ENCODE measurements around the gene SFMBT2. TPM values are rescaled to one million over a fixed set of nuclear protein-coding genes. Genes with fewer than 3 reads are reported as not detected.

SFMBT2 gene
- total RNA-seq, 4 donors from 2014 or later: 1.2 to 5.5 (median 3.2) TPM

- Histone ChIP-seq H3K27me3 (no peaks in the 10 kb centered on the region), H3K27ac (no peak overlapping the region), H3K36me3 (no peaks in the 10 kb centered on the region), H3K4me3 (no peak overlapping the region), H3K4me1 (no peaks in the 10 kb centered on the region), H3K9me3 (no peaks in the 10 kb centered on the region)
- DNase-seq (ENCODE audit: low spot score in 2 of 2): no peak
- TF ChIP-seq POLR2AphosphoS5 (IDR thresholded peaks at IDR 0.05): no peak
- no peak for TF ChIP-seq EP300 (IDR thresholded peaks at IDR 0.05)
- TF ChIP-seq POLR2A (IDR thresholded peaks at IDR 0.05): no peak
- no peak for TF ChIP-seq CTCF (IDR thresholded peaks at IDR 0.05)
- WGBS: 63% methylated on average over 5 of the region's 5 CpGs
Observed at GRCh38 chr10:7239312-7239985, 171.4 kb downstream of the SFMBT2 start.

- no peak for DNase-seq (ENCODE audit: low spot score in 2 of 2)
- no peak for TF ChIP-seq POLR2AphosphoS5 (IDR thresholded peaks at IDR 0.05)
- no peak for TF ChIP-seq POLR2A (IDR thresholded peaks at IDR 0.05)
- TF ChIP-seq CTCF (IDR thresholded peaks at IDR 0.05): no peak
- no peak for TF ChIP-seq EP300 (IDR thresholded peaks at IDR 0.05)
- Histone ChIP-seq H3K4me3 (no peak overlapping the region), H3K9me3 (no peaks in the 10 kb centered on the region), H3K27me3 (no peaks in the 10 kb centered on the region), H3K4me1 (peaks cover 5% of the 10 kb centered on the region), H3K36me3 (no peaks in the 10 kb centered on the region), H3K27ac (no peak overlapping the region)
- WGBS: 97% methylated on average over 3 of the region's 3 CpGs
Observed at GRCh38 chr10:7235376-7235775, 175.5 kb downstream of the SFMBT2 start.

GRCh38 chr10:7234109-7234508 lies 176.7 kb downstream of the SFMBT2 start:
- TF ChIP-seq POLR2AphosphoS5 (IDR thresholded peaks at IDR 0.05) (no peak), EP300 (IDR thresholded peaks at IDR 0.05) (no peak), CTCF (IDR thresholded peaks at IDR 0.05) (no peak), POLR2A (IDR thresholded peaks at IDR 0.05) (no peak)
- no peak for DNase-seq (ENCODE audit: low spot score in 2 of 2)
- Histone ChIP-seq H3K27me3 (no peaks in the 10 kb centered on the region), H3K9me3 (no peaks in the 10 kb centered on the region), H3K4me3 (no peak overlapping the region), H3K4me1 (peaks cover 5% of the 10 kb centered on the region), H3K36me3 (no peaks in the 10 kb centered on the region), H3K27ac (no peak overlapping the region)
- WGBS: 88% methylated on average over 3 of the region's 3 CpGs

GRCh38 chr10:7233259-7233991 lies 177.4 kb downstream of the SFMBT2 start:
- 69% methylated on average over 4 of the region's 4 CpGs for WGBS
- TF ChIP-seq CTCF (IDR thresholded peaks at IDR 0.05) (no peak), EP300 (IDR thresholded peaks at IDR 0.05) (no peak), POLR2A (IDR thresholded peaks at IDR 0.05) (no peak), POLR2AphosphoS5 (IDR thresholded peaks at IDR 0.05) (peak in 1 of 3 donors; percentile 24)
- Histone ChIP-seq H3K27ac (peak overlapping the region; percentile 11), H3K4me3 (no peak overlapping the region), H3K36me3 (no peaks in the 10 kb centered on the region), H3K4me1 (peaks cover 5% of the 10 kb centered on the region), H3K27me3 (no peaks in the 10 kb centered on the region), H3K9me3 (no peaks in the 10 kb centered on the region)
- DNase-seq (ENCODE audit: low spot score in 2 of 2): no peak

Data from suprapubic skin (tissue), 4 donors.